Adrenal gland (tissue), 5 donors: ENCODE data around the gene TMEM72.
A peak's percentile ranks its signal among the peaks of the same experiment; 100 is the strongest.

ENCODE experiments used
- POLR2A ChIP-seq, 2 donors: fragments of 450-650 bp; IDR thresholded peaks; one replicate each; pipeline ENCODE4 v1.6.1; 2017; ENCODE audit warnings: antibody characterized with exemption in 2 of 2, mild to moderate bottlenecking in 2 of 2, moderate library complexity in 1 of 2
- TF ChIP-seq, protein P1 (sequence below), 6 experiments: fragments of 450-650 bp in 4 of 6; fragments of 200-600 bp in 2 of 6; sonication (generic) in 1 of 6; IDR thresholded peaks; 1 replicate in 5 of 6; 2 replicates in 1 of 6; pipeline versions ENCODE4 v1.5.1 to v1.8.0; 2016 to 2021; ENCODE audit warnings: antibody characterized with exemption in 6 of 6, mild to moderate bottlenecking in 2 of 6, moderate library complexity in 1 of 6
- donor health status: DM: no; HTN: no; CAD: no.

DNA sequence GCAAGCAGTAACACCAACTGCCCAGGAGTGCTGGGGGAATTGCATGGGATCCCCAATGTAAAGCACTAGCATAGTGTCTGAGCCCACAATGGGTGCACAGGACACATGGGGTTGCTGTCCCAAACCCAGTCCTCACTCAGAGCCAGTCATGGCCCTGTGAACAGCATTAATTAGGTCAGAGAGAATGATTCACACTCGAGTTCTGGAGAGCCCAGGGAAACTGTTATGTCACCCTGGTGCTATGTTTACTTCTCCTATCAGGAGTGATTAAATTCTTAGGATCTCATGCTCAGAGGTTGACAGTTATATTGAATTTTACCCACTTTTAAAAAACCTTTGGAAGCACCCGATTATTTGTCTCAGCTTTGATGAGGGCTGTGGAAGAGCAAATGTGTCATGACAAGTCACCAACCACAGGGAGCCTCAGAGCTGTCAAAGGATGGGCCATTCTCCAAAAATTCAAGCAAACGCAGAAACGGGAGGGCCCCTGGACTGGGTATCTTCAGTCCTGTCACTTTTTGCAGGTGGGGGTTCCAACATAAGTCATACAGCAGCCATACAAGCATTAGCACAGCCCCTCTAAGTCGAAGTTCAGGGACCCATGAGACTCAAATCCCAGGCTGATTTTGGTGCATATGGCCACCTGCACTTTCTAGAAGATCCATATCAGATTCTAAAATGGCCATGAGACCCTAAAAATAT, 47.2 kb downstream of the TMEM72 start:
- TF ChIP-seq, protein P1, sequence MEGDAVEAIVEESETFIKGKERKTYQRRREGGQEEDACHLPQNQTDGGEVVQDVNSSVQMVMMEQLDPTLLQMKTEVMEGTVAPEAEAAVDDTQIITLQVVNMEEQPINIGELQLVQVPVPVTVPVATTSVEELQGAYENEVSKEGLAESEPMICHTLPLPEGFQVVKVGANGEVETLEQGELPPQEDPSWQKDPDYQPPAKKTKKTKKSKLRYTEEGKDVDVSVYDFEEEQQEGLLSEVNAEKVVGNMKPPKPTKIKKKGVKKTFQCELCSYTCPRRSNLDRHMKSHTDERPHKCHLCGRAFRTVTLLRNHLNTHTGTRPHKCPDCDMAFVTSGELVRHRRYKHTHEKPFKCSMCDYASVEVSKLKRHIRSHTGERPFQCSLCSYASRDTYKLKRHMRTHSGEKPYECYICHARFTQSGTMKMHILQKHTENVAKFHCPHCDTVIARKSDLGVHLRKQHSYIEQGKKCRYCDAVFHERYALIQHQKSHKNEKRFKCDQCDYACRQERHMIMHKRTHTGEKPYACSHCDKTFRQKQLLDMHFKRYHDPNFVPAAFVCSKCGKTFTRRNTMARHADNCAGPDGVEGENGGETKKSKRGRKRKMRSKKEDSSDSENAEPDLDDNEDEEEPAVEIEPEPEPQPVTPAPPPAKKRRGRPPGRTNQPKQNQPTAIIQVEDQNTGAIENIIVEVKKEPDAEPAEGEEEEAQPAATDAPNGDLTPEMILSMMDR (IDR thresholded peaks at IDR 0.05) = no peak
- TF ChIP-seq POLR2A (IDR thresholded peaks at IDR 0.05) = peak in 1 of 2 donors; percentile 40
